ENCODE measurements around the gene GOLGA8B. TPM values are rescaled to one million over a fixed set of nuclear protein-coding genes. Genes with fewer than 3 reads are reported as not detected.

GOLGA8B gene
- total RNA-seq, 1 experiment from 2014 or later: 11.9 TPM

Other genes with a start within 250 kb of the GOLGA8B start
- 0.29 and 0.71 TPM in 2 replicates for gene SLC12A6, start 245.9 kb downstream of the GOLGA8B start, total RNA-seq (2014; rRNA removed; shearing (Covaris generic); ENCODE audit: low replicate concordance)
- 154 and 204 TPM in 2 replicates for gene NOP10, start 240.5 kb downstream of the GOLGA8B start, total RNA-seq (2014; rRNA removed; shearing (Covaris generic); ENCODE audit: low replicate concordance)
- not detected in 2 replicates for gene NUTM1, start 240.3 kb downstream of the GOLGA8B start, total RNA-seq (2014; rRNA removed; shearing (Covaris generic); ENCODE audit: low replicate concordance)
- gene LPCAT4, start 216.5 kb downstream of the GOLGA8B start, total RNA-seq (2014; rRNA removed; shearing (Covaris generic); ENCODE audit: low replicate concordance): 4.4 and 9.6 TPM in 2 replicates
- 4.8 and 5.8 TPM in 2 replicates for gene GOLGA8A, start 145.8 kb downstream of the GOLGA8B start, total RNA-seq (2014; rRNA removed; shearing (Covaris generic); ENCODE audit: low replicate concordance)
- not detected in 2 replicates for gene GJD2, start 171.3 kb upstream of the GOLGA8B start, total RNA-seq (2014; rRNA removed; shearing (Covaris generic); ENCODE audit: low replicate concordance)
- not detected in 2 replicates for gene ACTC1, start 211.9 kb upstream of the GOLGA8B start, total RNA-seq (2014; rRNA removed; shearing (Covaris generic); ENCODE audit: low replicate concordance)